Stimulated activated naive CD8-positive, alpha-beta T cell treated with anti-CD3 and anti-CD28 coated beads, Interleukin-15, amount 100 ng/mL, for 72 hours (primary cell): ENCODE measurements around the gene USP19.
A peak's percentile ranks its signal among the peaks of the same experiment; 100 is the strongest.

Experiments used
- ATAC-seq: fragments of 150-1000 bp; cut with Tn5 transposase; 2 replicates; pipeline ENCODE4 v1.10.0; 2021; ENCODE audit warnings: mild to moderate bottlenecking, moderate library complexity
- DNase-seq, 2 donors: peaks; one replicate each; pipeline ENCODE4 v3.0.0; 2021 to 2022
- H3K27ac Mint-ChIP-seq, 2 donors: one replicate each; pipeline ENCODE4 v1.8.0; 2022; ENCODE audit warnings: mild to moderate bottlenecking in 2 of 2, mixed read lengths in 2 of 2, moderate library complexity in 2 of 2
- H3K27me3 Mint-ChIP-seq: one replicate; pipeline ENCODE4 v1.8.0; 2022; ENCODE audit warnings: mixed read lengths
- H3K4me1 Mint-ChIP-seq: one replicate; pipeline ENCODE4 v1.8.0; 2022; ENCODE audit warnings: mild to moderate bottlenecking, mixed read lengths
- H3K4me3 Mint-ChIP-seq, 2 donors: one replicate each; pipeline ENCODE4 v1.8.0; 2022; ENCODE audit warnings: mild to moderate bottlenecking in 2 of 2, mixed read lengths in 2 of 2, moderate library complexity in 1 of 2
- H3K9me3 Mint-ChIP-seq, 2 donors: one replicate each; pipeline ENCODE4 v1.8.0; 2022; ENCODE audit warnings: mixed read lengths in 2 of 2

USP19 gene

GRCh38 chr3:49120438-49121131, at the start of gene USP19:
USP19 (minus strand) TSS chr3:49120823; CDS start chr3:49119145, 1,678 bp downstream.
- Mint-ChIP-seq H3K27me3 (no peaks in the 10 kb centered on the region), H3K9me3 (no peaks in the 10 kb centered on the region), H3K4me1 (peaks cover 37% of the 10 kb centered on the region), H3K4me3 (peak within 1 kb of the TSS; percentile 83 to 88), H3K27ac (peak within 1 kb of the TSS; percentile 83 to 89)
- peak; percentile 95 for ATAC-seq
- DNase-seq = peak; percentile 88 to 94

- Mint-ChIP-seq H3K4me3 (peak overlapping the region; percentile 89 to 90), H3K4me1 (peaks cover 57% of the 10 kb centered on the region), H3K27ac (peak overlapping the region; percentile 96 to 99), H3K27me3 (no peaks in the 10 kb centered on the region), H3K9me3 (no peaks in the 10 kb centered on the region)
- DNase-seq (no peak), ATAC-seq (no peak)
Measured at GRCh38 chr3:49166752-49167556, 46.3 kb upstream of the USP19 start.

- ATAC-seq (peak; percentile 74), DNase-seq (peak; percentile 76 to 83)
- Mint-ChIP-seq H3K4me3 (peak within 1 kb of the TSS; percentile 93 to 98), H3K27ac (peak within 1 kb of the TSS; percentile 96 to 99), H3K9me3 (no peaks in the 10 kb centered on the region), H3K4me1 (peaks cover 61% of the 10 kb centered on the region), H3K27me3 (no peaks in the 10 kb centered on the region)
Measured at GRCh38 chr3:49165771-49166751, 45.4 kb upstream of the USP19 start, which contains the start of gene CCDC71. CCDC71 (minus strand) TSS chr3:49166331; CDS start chr3:49164208, 2,123 bp downstream.

GRCh38 chr3:49164983-49165720, 44.5 kb upstream of the USP19 start:
- H3K4me1 Mint-ChIP-seq = peaks cover 53% of the 10 kb centered on the region
- no peak for ATAC-seq
- no peak for DNase-seq
- H3K4me3 Mint-ChIP-seq = peak overlapping the region; percentile 93 to 98
- no peaks in the 10 kb centered on the region for H3K27me3 Mint-ChIP-seq
- H3K27ac Mint-ChIP-seq = peak overlapping the region; percentile 95 to 99
- H3K9me3 Mint-ChIP-seq = no peaks in the 10 kb centered on the region

- peak overlapping the region in 1 of 2 donors; percentile 14 for H3K27ac Mint-ChIP-seq
- DNase-seq = no peak
- ATAC-seq = no peak
- H3K4me1 Mint-ChIP-seq = peaks cover 53% of the 10 kb centered on the region
- H3K9me3 Mint-ChIP-seq = no peaks in the 10 kb centered on the region
- no peaks in the 10 kb centered on the region for H3K27me3 Mint-ChIP-seq
- no peak overlapping the region for H3K4me3 Mint-ChIP-seq
Measured at GRCh38 chr3:49163609-49164008, 43.0 kb upstream of the USP19 start.

GRCh38 chr3:49162751-49163419, 42.3 kb upstream of the USP19 start:
- no peaks in the 10 kb centered on the region for H3K9me3 Mint-ChIP-seq
- peaks cover 59% of the 10 kb centered on the region for H3K4me1 Mint-ChIP-seq
- H3K27ac Mint-ChIP-seq = peak overlapping the region in 1 of 2 donors; percentile 48
- no peaks in the 10 kb centered on the region for H3K27me3 Mint-ChIP-seq
- DNase-seq = no peak
- peak overlapping the region in 1 of 2 donors; percentile 25 for H3K4me3 Mint-ChIP-seq
- ATAC-seq = no peak

- H3K4me3 Mint-ChIP-seq = peak overlapping the region; percentile 55 to 62
- DNase-seq (peak in 1 of 2 donors; percentile 71), ATAC-seq (peak; percentile 81)
- H3K27me3 Mint-ChIP-seq = no peaks in the 10 kb centered on the region
- peaks cover 59% of the 10 kb centered on the region for H3K4me1 Mint-ChIP-seq
- H3K9me3 Mint-ChIP-seq = no peaks in the 10 kb centered on the region
- peak overlapping the region; percentile 74 to 76 for H3K27ac Mint-ChIP-seq
Measured at GRCh38 chr3:49161808-49162530, 41.3 kb upstream of the USP19 start.

GRCh38 chr3:49161197-49161596, 40.6 kb upstream of the USP19 start:
- DNase-seq (no peak), ATAC-seq (no peak)
- no peaks in the 10 kb centered on the region for H3K27me3 Mint-ChIP-seq
- H3K4me1 Mint-ChIP-seq = peaks cover 52% of the 10 kb centered on the region
- H3K4me3 Mint-ChIP-seq = peak overlapping the region in 1 of 2 donors; percentile 50
- peak overlapping the region in 1 of 2 donors; percentile 88 for H3K27ac Mint-ChIP-seq
- no peaks in the 10 kb centered on the region for H3K9me3 Mint-ChIP-seq

GRCh38 chr3:49158792-49159191, 38.2 kb upstream of the USP19 start:
- no peak overlapping the region for H3K27ac Mint-ChIP-seq
- ATAC-seq (no peak), DNase-seq (no peak)
- no peaks in the 10 kb centered on the region for H3K9me3 Mint-ChIP-seq
- H3K27me3 Mint-ChIP-seq = no peaks in the 10 kb centered on the region
- H3K4me3 Mint-ChIP-seq = no peak overlapping the region
- peaks cover 33% of the 10 kb centered on the region for H3K4me1 Mint-ChIP-seq

GRCh38 chr3:49158103-49158709, 37.6 kb upstream of the USP19 start:
- Mint-ChIP-seq H3K9me3 (no peaks in the 10 kb centered on the region), H3K27me3 (no peaks in the 10 kb centered on the region), H3K4me1 (peaks cover 28% of the 10 kb centered on the region), H3K27ac (no peak overlapping the region), H3K4me3 (no peak overlapping the region)
- peak; percentile 45 to 68 for DNase-seq
- ATAC-seq = peak; percentile 62

- Mint-ChIP-seq H3K9me3 (no peaks in the 10 kb centered on the region), H3K4me3 (no peak overlapping the region), H3K27me3 (no peaks in the 10 kb centered on the region), H3K4me1 (peaks cover 19% of the 10 kb centered on the region), H3K27ac (no peak overlapping the region)
- DNase-seq (no peak), ATAC-seq (no peak)
Measured at GRCh38 chr3:49157289-49157688, 36.7 kb upstream of the USP19 start.

GRCh38 chr3:49153349-49153912, 32.8 kb upstream of the USP19 start:
- ATAC-seq (no peak), DNase-seq (no peak)
- no peaks in the 10 kb centered on the region for H3K27me3 Mint-ChIP-seq
- peaks cover 6% of the 10 kb centered on the region for H3K4me1 Mint-ChIP-seq
- H3K4me3 Mint-ChIP-seq = no peak overlapping the region
- H3K9me3 Mint-ChIP-seq = no peaks in the 10 kb centered on the region
- H3K27ac Mint-ChIP-seq = no peak overlapping the region

GRCh38 chr3:49151610-49152009, 31.0 kb upstream of the USP19 start:
- Mint-ChIP-seq H3K4me3 (no peak overlapping the region), H3K27ac (peak overlapping the region; percentile 8 to 81), H3K9me3 (no peaks in the 10 kb centered on the region), H3K27me3 (no peaks in the 10 kb centered on the region), H3K4me1 (no peaks in the 10 kb centered on the region)
- DNase-seq (no peak), ATAC-seq (no peak)
